ENCODE data around the gene CD274.

The CD274 gene

GRCh38 chr9:5518937-5519319 lies 68.6 kb downstream of the CD274 start:
- DNase-seq (ENCODE audit: low read depth), result no peak
- no peak overlapping the region for H3K4me3 ChIP-seq (ENCODE audit: low read depth, low read length)

More at GRCh38 chr9:5518937-5519319, 68.6 kb downstream of the CD274 start:
- TF ChIP-seq MYC (IDR thresholded peaks at IDR 0.05; ENCODE audit: low read depth, low read length) (no peak), CTCF (IDR thresholded peaks at IDR 0.05; ENCODE audit: low read depth, low read length) (no peak), POLR2A (IDR thresholded peaks at IDR 0.05; ENCODE audit: extremely low read depth, insufficient read length) (no peak), MAX (IDR thresholded peaks at IDR 0.05; ENCODE audit: low read depth, low read length) (no peak)
